K562 (cell line): Measurements from ENCODE around the gene CYCS. TPM values are rescaled to one million over a fixed set of nuclear protein-coding genes. Genes with fewer than 3 reads are reported as not detected.

Experiments used
- ATAC-seq: fragments of 200-7000 bp; cut with Tn5 transposase; 3 replicates; pipeline ENCODE4 v1.9.1; 2020; ENCODE audit warnings: moderate library complexity
- BruUV-seq: library from RNA; stranded (reverse); fragments of 400-500 nt; replicated peaks from 2 replicates; lab custom pipeline; 2021; lab: Mats Ljungman, UMichigan
- CTCF ChIA-PET: fragments of 300-600 bp; formaldehyde crosslinking; extraction: SDS; loops from one replicate; lab custom pipeline; 2021; ENCODE audit warnings: low intra/inter-chr PET ratio; lab: Yijun Ruan, JAX
- POLR2A ChIA-PET: fragments of 300-600, 350-650 bp; sonication (Branson Sonifier 250); formaldehyde crosslinking; extraction: SDS; loops from one replicate; lab custom pipeline; 2021; ENCODE audit warnings: antibody characterized with exemption, inconsistent platforms; lab: Yijun Ruan, JAX
- DNase-seq, 4 experiments: peaks; one replicate each; pipeline versions ENCODE4 v3.0.0 to v3.0.0-alpha.2; 2011 to 2018; ENCODE audit warnings: low spot score in 3 of 4, mixed read lengths in 3 of 4; ENCODE audit errors: extremely low read depth in 1 of 4
- FAIRE-seq: peaks from 2 replicates; lab custom pipeline; 2011; peaks lifted over from hg19 to GRCh38; lab: Jason Lieb, UNC
- H2AFZ ChIP-seq: 2 replicates; pipeline ENCODE4 v1.6.0; 2011; ENCODE audit warnings: low read depth, low read length, control low read depth, inconsistent platforms
- H3K27ac ChIP-seq: fragments of 200-600 bp; 3 replicates; pipeline ENCODE4 v1.8.0; 2011; ENCODE audit warnings: low read depth, mild to moderate bottlenecking, control low read depth, inconsistent platforms, low read length, moderate library complexity, mixed read lengths; ENCODE audit errors: extremely low read depth
- H3K27me3 ChIP-seq, 2 experiments: fragments of 300-600 bp in 1 of 2; 2 replicates in 1 of 2; 3 replicates in 1 of 2; pipeline versions ENCODE4 v1.6.0 to v1.8.0; 2011; ENCODE audit warnings: inconsistent platforms in 2 of 2, low read length in 2 of 2, mild to moderate bottlenecking in 1 of 2, mixed read lengths in 1 of 2, moderate library complexity in 1 of 2; ENCODE audit not compliant: control insufficient read depth in 2 of 2, insufficient read depth in 2 of 2
- H3K36me3 ChIP-seq: fragments of 300-600 bp; 3 replicates; pipeline ENCODE4 v1.8.0; 2011; ENCODE audit warnings: mild to moderate bottlenecking, low read length, inconsistent platforms; ENCODE audit not compliant: control insufficient read depth, insufficient read depth
- H3K4me1 ChIP-seq, 2 experiments: fragments of 200-600 bp in 1 of 2; replicated peaks in 1 of 2; 2 replicates in 1 of 2; 3 replicates in 1 of 2; pipeline versions ENCODE4 v1.5.1 to v1.8.0; 2011; ENCODE audit warnings: inconsistent platforms in 2 of 2, low read length in 2 of 2, mild to moderate bottlenecking in 1 of 2, mixed read lengths in 1 of 2, moderate library complexity in 1 of 2; ENCODE audit not compliant: control insufficient read depth in 2 of 2, insufficient read depth in 2 of 2
- H3K4me2 ChIP-seq: 2 replicates; pipeline ENCODE4 v1.6.1; 2011; ENCODE audit warnings: low read length, control low read depth, inconsistent platforms, mixed read lengths; ENCODE audit not compliant: insufficient read depth
- H3K4me3 ChIP-seq: fragments of 200-600 bp; sonication (generic), shearing (Covaris generic); 2 replicates; pipeline ENCODE4 v1.5.1; 2016; ENCODE audit warnings: control low read depth, inconsistent platforms
- H3K79me2 ChIP-seq: fragments of 200-600 bp; 3 replicates; pipeline ENCODE4 v1.8.0; 2011; ENCODE audit warnings: low read length, inconsistent platforms; ENCODE audit not compliant: control insufficient read depth, insufficient read depth
- H3K9ac ChIP-seq, 2 experiments: 2 replicates each; pipeline versions ENCODE4 v1.6.0 to v1.6.1; 2011; ENCODE audit warnings: low read depth in 2 of 2, low read length in 2 of 2, control low read depth in 1 of 2, inconsistent platforms in 1 of 2, mild to moderate bottlenecking in 1 of 2, mixed read lengths in 1 of 2; ENCODE audit not compliant: insufficient read depth in 1 of 2
- H3K9me1 ChIP-seq: one replicate; pipeline ENCODE4 v1.6.0; 2011; ENCODE audit warnings: inconsistent platforms, mild to moderate bottlenecking, low read length, moderate library complexity; ENCODE audit not compliant: control insufficient read depth, insufficient read depth
- H3K9me3 ChIP-seq: replicated peaks from 2 replicates; pipeline ENCODE4 v1.5.1; 2011; ENCODE audit warnings: low read depth, low read length, inconsistent platforms; ENCODE audit not compliant: control insufficient read depth, insufficient read depth
- H4K20me1 ChIP-seq: replicated peaks from 2 replicates; pipeline ENCODE4 v1.6.1; 2011; ENCODE audit warnings: low read length, inconsistent platforms, mixed read lengths; ENCODE audit not compliant: control insufficient read depth, insufficient read depth
- ELF4 ChIP-seq: fragments of 450-650 bp; formaldehyde crosslinking; IDR thresholded peaks from 2 replicates; pipeline ENCODE4 v1.4.0; 2022; ENCODE audit warnings: missing genetic modification characterization
- in situ Hi-C: fragments of 300-500 bp; cut with MboI; formaldehyde crosslinking; loops from 4 replicates; pipeline ENCODE4 v1.15.0; 2018; ENCODE audit warnings: inconsistent platforms, mixed read lengths
- intact Hi-C: fragments of 100-400 bp; cut with micrococcal nuclease; formaldehyde crosslinking; loops from 2 replicates; pipeline ENCODE4 v1.14.2; 2022
- polyA plus RNA-seq, 8 experiments: library from polyadenylated mRNA; depleted of rRNA in 4 of 8; stranded (reverse) in 5 of 8; unstranded in 3 of 8; fragments of >200 nt; fragmentation: Nextera tagmentation in 2 of 8; fragmentation: Illumina TruSeq in 1 of 8; extraction: Ambion mirVana in 2 of 8; extraction: Trizol in 1 of 8; gene quantifications; 2 replicates each; pipeline versions ENCODE4 v1.2.1 to v1.2.3, GENCODE V29; 2011 to 2014; ENCODE audit warnings: inconsistent platforms in 1 of 8, missing spikeins in 1 of 8
- total RNA-seq, 7 experiments: library from RNA; depleted of rRNA in 6 of 7; stranded (reverse); fragments of >200 nt in 6 of 7; fragmentation: Illumina TruSeq in 2 of 7; extraction: Trizol in 2 of 7; gene quantifications; 2 replicates each; pipeline versions ENCODE4 v1.2.1 to v1.2.3, GENCODE V29; 2011 to 2021; ENCODE audit warnings: low replicate concordance in 1 of 7
- TF ChIP-seq, protein P1 (sequence below), 2 experiments: fragments of 450-650 bp; formaldehyde crosslinking in 1 of 2; IDR thresholded peaks; 2 replicates each; pipeline versions ENCODE4 v1.4.0 to v1.6.1; 2014 to 2020; ENCODE audit warnings: mild to moderate bottlenecking in 2 of 2, borderline replicate concordance in 1 of 2, low read depth in 1 of 2

The CYCS gene
- total and polyA plus RNA-seq, 9 of the 15 experiments (the other 6 are each of a cell fraction or from before 2014, with no cell fraction given) = 206 to 1,425 (median 438) TPM

DNA sequence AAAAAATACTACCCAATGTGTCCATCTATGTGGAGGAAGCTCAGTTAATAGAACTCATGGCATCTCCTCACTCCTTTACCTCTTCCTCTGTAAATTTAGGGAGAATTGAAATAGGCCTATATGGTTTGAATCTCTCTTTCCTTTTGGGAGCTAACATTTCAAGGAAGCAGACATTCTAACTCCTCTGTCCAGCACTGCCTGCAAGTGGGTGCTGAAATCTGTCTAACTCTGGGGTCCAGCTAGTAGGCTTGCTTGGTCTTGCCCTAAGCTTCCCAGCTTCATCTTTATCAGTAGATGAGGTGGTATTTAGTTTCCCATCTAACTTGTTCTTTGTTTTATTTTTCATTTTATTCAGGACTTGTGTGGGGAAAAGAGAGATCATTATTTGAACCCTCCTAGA, 23.2 kb downstream of the CYCS start:
- TF ChIP-seq, protein P1, sequence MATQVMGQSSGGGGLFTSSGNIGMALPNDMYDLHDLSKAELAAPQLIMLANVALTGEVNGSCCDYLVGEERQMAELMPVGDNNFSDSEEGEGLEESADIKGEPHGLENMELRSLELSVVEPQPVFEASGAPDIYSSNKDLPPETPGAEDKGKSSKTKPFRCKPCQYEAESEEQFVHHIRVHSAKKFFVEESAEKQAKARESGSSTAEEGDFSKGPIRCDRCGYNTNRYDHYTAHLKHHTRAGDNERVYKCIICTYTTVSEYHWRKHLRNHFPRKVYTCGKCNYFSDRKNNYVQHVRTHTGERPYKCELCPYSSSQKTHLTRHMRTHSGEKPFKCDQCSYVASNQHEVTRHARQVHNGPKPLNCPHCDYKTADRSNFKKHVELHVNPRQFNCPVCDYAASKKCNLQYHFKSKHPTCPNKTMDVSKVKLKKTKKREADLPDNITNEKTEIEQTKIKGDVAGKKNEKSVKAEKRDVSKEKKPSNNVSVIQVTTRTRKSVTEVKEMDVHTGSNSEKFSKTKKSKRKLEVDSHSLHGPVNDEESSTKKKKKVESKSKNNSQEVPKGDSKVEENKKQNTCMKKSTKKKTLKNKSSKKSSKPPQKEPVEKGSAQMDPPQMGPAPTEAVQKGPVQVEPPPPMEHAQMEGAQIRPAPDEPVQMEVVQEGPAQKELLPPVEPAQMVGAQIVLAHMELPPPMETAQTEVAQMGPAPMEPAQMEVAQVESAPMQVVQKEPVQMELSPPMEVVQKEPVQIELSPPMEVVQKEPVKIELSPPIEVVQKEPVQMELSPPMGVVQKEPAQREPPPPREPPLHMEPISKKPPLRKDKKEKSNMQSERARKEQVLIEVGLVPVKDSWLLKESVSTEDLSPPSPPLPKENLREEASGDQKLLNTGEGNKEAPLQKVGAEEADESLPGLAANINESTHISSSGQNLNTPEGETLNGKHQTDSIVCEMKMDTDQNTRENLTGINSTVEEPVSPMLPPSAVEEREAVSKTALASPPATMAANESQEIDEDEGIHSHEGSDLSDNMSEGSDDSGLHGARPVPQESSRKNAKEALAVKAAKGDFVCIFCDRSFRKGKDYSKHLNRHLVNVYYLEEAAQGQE (IDR thresholded peaks at IDR 0.05; ENCODE audit: borderline replicate concordance) = 0 out of 2 replicates have a peak, but pooled peaks have one; percentile 5
- TF ChIP-seq, protein P1 (CRISPR knock-in tag; IDR thresholded peaks at IDR 0.05; ENCODE audit: low read depth) = no peak
- TF ChIP-seq ELF4 (CRISPR knock-in tag) = no peak
- Histone ChIP-seq H4K20me1 (no peaks in the 10 kb centered on the region), H3K9me1 (no peaks in the 10 kb centered on the region), H3K27ac (no peak overlapping the region), H3K36me3 (no peaks in the 10 kb centered on the region), H2AFZ (no peak overlapping the region), H3K79me2 (no peaks in the 10 kb centered on the region), H3K4me3 (no peak overlapping the region), H3K4me2 (no peak overlapping the region), H3K9me3 (no peaks in the 10 kb centered on the region; the same call in 1 of the 2 replicates), H3K9ac (no peak overlapping the region), H3K4me1 (peaks cover 0 to 2% of the 10 kb centered on the region in 2 experiments; a peak in 1 of 5 replicates), H3K27me3 (no peaks in the 10 kb centered on the region)
- BruUV-seq = no TSS peak
- no peak for DNase-seq
- ChIA-PET CTCF (no interaction called here), POLR2A (interaction anchor here (2.0 to 2.2 kb wide), 2 partner anchors 9 to 24 kb away, joined by 6 to 7 read pairs; partner anchors contain the start of gene CYCS)
- intact Hi-C loops (no loop called here), in situ Hi-C loops (no loop called here)
- FAIRE-seq = no peak
- ATAC-seq = no peak
